ENCODE results near the gene RPL37A.
A peak's percentile ranks its signal among the peaks of the same experiment; 100 is the strongest.

The RPL37A gene

DNA sequence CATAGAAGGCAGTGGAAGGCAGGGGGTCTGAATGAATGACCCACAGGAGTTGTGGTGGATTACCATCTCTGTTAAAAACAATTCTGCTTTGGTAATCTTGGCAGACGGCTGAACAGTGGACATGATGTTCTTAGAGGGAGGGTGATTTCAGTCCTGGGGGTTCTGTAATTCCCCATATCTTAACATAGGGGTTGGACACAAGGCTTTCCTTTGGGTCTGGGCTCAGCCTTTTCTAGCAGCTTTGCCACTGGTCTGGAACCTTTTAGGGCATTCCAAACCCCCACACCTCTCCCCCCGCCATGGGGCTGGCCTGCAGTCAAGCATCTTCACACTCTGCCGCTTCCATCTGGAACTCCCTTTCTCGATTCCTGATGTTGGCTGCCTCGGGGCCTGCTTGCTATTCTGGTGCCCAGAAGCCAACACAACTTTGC, 50.3 kb downstream of the RPL37A start:
- DNase-seq (ENCODE audit: low spot score): no peak

DNA sequence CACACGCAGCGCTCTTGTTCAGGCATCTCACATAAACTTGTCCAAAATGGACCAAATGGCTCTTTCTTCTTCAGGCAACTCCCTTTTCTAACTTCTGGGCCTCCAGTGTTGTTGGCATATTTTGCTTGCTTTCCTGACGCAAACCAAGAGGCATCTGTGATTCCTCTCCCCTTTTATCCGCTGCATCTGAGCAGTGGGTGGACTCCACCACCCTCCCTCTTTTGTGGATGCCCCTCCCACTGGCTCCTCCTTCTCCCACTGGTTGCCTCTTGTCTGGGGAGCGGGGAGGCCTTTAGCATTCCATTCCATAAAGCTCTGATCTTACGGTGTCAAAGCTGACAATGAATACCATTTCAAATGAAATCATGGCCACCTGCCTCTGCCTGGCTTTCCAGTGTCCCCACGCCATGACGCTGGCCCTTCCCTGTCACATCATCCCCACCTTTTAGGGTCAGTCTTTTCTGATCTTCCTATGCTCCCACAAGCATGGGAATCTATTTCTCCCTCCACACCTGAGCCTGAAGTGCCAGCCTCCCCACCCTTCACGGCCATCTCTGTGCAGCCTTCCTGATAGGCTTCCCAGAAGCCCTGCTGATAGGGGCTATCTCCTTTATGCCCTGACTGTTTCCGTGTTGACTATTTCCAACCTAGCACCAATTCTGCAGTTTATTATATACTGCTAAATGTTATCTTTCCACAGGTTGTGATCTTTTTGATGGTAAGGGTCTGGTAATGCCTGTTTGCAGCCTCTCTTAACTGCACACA, 51.5 kb downstream of the RPL37A start:
- DNase-seq (ENCODE audit: low spot score): no peak

DNA sequence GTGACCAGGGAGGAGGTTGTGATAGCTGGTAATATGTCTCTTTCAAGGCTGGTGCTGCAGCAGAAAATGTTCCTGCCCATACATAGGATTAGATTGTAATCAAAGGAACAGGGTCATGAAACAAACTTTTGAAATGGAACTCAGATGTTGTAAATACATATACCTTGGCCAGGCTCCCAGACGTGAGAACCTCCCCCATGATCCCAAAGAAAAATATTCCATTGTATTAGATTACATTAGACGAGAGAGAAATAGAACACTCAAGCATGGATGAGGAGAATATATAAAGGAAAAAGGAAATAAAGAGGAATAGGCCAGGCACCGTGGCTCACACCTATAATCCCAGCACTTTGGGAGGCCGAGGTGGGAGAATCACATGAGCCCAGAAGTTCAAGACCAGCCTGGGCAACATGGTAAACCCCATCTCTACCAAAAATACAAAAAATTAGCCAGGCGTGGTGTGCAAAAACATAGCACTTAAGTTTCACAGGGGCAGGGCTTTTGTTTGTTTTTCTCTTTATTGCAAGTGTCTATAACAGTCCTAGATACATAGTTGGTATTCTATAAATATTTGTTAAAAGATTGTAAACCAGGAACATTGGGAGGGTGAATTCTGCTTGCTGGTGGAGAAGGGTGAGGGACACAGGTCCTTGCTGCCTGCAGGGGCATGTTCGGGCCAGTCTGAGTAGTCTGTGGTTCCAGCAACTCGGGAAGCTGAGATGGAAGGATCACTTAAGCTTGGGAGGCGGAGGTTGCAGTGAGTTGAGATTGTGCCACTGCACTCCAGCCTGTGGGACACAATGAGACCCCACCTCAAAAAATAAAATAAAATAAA, 52.8 kb downstream of the RPL37A start:
- no peak for DNase-seq (ENCODE audit: low spot score)

DNA sequence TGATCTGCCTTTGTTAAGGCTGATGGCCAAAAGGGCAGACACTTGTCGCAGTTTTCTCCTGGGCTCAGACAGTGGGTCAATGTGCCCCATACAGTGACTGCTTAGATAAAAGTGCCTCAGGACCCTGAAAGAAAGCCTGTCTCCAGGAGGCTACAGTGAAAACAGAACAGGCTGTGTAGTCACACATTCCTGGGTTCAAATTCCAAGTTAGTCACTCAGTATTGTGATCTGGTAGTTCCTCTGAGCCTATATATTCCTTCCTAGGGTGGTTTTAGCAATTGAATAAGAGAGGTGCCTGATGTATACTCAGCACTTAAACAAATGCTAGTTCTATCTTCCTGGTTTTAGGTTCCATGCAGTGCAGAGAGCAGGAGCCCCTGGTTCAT, 54.4 kb downstream of the RPL37A start:
- peak; percentile 57 for DNase-seq (ENCODE audit: low spot score)
